Epidermal melanocyte (primary cell): ENCODE data around the gene KLK8.
A peak's percentile ranks its signal among the peaks of the same experiment; 100 is the strongest.

Experiments used
- DNase-seq: peaks from one replicate; pipeline ENCODE4 v3.0.0; 2011; ENCODE audit warnings: low spot score; ENCODE audit not compliant: insufficient read length

The KLK8 gene

DNA sequence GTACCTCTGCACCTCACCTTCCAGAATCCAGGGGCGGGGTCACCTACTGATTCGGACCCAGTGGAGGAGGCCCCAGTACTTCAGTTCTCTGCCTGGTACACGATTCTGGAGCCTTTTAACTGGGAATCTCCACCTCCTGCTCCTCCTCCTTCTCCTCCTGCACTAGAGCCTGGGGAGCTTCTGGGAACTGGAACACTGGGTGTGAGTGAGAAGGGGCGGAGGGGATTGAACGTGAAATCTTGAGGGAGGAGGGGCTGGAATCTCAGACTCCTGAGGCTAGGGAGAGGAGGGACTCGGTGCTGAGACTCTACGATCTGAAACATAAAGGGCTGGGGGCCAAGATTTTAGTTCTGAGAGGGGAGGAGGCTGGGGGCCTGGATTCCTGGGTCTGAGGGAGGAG is at the start of gene KLK8:
Gene KLK8 (minus strand): TSS at position 90 of the 400 bp plus-strand sequence. CDS start 437 bp downstream, outside the sequence.
- no peak for DNase-seq

DNA sequence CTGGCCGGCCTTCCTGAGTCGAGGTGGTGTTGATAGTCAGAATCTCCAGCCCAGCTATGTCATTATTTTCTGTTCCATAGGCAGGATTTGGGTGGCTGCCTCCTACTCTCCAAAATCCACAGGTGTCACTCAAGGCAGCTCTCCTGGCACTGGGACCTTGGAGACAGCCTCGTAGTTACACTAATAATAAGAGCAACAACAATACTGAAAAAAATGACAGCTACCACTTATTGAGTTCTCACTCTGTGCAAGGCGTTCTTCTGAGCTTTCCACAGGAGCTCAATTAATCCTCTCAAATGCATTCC is 45.6 kb upstream of the KLK8 start:
- no peak for DNase-seq

DNA sequence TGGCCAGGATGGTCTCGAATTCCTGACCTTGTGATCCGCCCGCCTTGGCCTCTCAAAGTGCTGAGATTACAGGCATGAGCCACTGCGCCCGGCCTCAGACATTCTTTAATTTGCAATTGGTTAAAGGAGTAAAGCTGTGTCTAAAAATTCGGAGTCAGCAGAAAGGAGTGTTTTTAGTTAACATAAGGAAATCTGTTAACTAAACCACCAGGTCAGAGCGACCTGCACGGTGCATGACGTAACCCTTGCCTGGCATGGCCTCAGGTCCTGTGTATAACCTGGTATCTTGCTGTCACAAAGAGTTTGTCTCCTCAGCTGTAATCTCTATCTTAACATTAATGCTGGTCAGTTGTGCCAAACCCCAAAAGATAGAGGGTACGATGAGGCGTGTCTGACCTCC is 42.9 kb upstream of the KLK8 start:
- peak; percentile 4 for DNase-seq

GRCh38 chr19:51043497-51043896 is 42.1 kb upstream of the KLK8 start:
- DNase-seq = no peak

DNA sequence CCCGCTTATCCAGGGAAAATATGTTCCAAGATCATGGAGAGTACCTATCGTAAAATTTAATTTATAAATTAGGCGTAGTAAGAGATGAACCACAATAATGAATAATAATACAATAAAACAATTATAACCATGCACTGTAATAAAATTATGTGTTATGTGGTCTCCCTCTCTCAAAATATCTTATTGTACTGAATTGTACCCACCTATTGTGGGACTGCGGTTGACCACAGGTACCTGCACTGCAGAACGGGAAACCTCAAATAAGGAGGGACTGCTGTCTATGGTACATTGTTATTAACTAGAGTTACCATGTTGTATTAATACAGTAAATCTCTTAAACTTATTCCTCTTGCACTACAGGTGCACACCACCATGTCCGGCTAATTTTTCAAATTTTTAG is 38.7 kb upstream of the KLK8 start:
- no peak for DNase-seq

GRCh38 chr19:51036519-51036918 is 35.1 kb upstream of the KLK8 start:
- no peak for DNase-seq

DNA sequence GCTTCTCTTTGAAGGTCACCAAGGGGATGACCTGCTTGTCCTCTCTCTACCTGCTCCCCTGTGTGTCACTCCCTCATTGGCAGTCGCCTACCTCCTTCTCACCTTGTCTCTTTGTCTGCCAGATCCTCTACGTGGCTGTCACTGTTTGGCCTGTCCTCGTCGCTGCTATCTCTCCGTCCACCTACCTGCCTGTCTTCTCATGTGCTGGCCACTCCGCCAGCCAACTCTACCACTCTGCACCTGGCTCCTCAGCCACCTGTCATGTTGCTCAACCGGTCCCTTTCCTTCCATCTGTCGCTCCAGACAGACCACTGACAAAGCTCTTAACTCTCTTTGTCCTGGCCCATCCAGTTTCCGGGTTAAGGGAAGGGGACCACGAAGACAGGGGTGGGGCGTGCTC is 33.3 kb upstream of the KLK8 start, which contains the start of gene KLK12:
Gene KLK12 (minus strand): TSS at position 299 of the 400 bp plus-strand sequence. CDS start 381 bp downstream, outside the sequence.
- no peak for DNase-seq

DNA sequence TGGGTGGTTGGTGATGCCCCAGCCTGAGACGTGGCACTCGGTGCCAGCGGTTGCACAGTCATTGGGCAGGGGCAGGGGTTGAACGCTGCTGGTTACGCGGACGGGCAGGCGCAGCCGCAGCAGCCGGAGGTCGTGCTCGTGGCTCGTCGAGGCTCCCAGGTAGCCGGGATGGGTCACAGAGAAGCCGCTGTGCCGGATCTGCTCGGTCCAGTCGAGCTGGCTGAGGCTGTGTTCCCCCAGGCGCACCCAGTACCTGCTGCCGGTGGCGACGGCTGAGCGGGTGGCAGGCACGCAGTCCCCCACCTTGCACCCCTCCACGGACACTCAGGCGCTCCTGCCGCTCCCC is 30.4 kb upstream of the KLK8 start:
- DNase-seq = no peak

DNA sequence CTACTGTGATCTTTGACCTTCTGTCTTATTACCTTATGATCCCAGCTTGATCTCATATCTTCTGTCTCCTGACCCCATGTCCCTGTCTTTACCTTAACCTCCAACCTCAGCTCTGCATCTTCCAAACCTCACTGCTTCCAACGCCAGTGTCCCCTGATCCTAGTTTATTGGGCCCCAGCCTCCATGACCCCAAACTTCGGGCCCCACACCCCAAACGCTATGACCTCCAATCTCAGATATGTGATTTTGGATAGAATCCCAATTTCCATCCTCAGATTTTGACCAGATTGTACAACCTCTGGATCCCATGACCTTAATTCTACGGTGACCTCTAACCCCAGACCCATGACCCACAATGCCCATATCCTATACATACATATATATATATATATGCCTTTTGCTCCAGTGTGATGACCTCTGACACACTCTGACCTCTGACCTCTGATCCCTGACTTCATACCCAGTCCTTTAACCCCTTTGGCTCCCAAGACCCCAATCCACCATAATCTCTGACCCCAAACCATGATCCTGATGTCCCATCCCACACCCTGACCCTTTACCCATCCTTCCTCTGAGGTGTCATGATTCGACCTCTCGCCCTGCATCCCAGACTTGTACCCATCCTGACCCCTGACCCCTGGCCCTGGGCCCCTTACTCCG is 29.9 kb upstream of the KLK8 start:
- DNase-seq = no peak

GRCh38 chr19:51030631-51031030 is 29.2 kb upstream of the KLK8 start:
- DNase-seq = no peak

DNA sequence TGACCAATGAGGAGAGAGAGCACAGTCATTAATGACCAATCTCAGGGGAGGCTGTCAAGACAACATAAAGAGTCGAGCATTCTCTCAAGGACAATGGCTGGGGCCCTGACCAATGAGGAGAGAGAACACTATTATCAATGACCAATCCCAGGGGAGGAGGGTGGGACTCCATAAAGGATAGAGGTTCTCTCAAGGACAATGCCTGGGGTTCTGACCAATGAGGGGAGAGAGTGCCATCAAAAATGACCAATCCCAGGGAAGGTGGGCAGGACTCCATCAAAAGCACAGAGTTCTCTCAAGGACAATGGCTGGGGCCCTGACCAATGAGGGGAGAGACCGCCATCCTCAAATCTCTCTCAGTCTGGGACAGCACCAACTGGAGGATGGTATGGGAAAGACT is 28.3 kb upstream of the KLK8 start:
- no peak for DNase-seq

DNA sequence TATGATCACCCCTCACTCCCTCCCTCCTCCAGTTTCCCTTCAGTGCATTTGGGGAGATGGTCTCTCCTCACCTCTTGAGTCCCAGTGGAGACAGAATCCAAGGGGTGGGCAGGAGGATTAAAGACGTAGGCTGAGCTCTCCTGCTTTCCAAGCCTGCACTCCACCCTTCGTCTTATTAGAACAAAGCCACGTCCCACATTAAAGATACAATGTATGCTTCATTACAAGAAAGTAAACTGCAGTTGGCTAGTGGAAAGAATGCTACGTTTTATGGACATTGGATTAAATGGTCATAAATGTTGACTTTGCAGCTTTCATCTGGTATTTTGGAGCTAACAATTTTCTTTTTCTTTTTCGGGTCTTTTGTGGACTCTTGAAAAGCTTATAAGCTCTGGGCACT is 26.5 kb upstream of the KLK8 start:
- no peak for DNase-seq

DNA sequence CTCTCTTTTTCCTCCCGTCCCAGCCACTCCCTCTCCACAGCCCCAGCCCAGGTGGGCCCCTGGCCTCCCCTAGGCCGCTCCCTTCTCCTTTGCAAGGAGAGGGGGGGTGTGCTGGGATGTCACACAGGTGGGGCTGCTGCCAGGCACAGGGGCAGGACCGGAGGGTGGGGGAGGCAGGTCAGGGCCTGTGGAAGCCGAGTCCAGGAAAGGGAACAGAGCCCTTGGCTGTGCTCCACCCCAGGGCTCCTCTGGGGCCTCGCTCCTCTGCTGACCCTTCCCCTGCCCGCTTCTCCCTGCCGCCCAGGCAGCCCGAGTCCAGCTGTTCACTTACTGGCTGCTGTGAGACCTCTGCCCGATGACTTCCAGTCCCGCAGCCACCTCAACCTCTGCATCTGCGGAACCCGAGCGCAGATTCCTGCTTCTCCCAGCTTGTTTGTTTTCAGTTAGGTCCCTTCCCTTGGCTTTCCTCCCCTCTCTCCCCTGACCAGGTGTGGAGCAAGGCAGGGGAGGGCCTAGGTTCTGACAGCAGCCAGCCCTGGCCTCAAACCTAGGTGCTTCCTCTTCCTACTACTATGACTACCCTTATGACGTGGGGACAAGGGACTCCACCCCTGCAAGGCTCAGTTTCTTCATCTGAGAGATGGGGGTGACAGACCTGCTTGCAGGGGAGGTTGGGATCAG is 25.9 kb upstream of the KLK8 start:
- no peak for DNase-seq

DNA sequence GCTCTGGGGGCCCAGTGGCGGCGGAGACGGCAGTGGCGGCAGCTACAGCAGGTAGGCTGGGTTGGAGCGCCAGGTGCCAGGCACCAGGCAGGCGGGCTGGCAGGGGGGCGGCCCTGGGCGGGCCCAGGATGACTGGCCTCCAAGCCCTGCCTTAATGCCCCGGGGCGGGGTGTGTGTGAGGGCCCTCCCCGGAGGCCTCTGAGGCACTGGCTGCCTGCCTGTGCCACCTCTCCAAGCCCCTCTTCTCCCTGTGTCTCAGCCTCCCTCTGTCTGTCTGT is 25.1 kb upstream of the KLK8 start, which contains the start of gene KLK11:
Gene KLK11 (minus strand): TSS at position 63 of the 278 bp plus-strand sequence. CDS start 985 bp downstream, outside the sequence.
- DNase-seq = no peak

GRCh38 chr19:51025809-51026553 is 24.6 kb upstream of the KLK8 start:
- DNase-seq = no peak

DNA sequence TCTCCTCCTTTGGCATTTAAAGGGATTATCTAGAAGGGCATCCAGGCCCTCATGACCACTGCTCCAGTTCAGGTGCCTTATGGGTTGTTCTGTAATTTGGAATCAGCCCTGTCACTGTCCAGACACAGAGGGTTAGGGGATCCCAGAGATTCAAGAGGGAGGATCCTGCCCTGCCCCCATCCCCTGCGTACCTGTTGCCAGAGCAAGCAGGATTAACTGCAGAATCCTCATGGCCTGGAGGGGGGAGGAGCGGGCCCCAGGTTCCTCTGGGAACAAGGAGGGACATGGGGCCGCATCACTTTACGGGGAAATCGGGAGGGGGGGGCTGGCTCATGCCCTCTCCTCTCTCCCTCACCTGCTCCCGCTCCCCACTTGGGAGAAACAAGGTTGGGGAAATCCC is 24.0 kb upstream of the KLK8 start:
- no peak for DNase-seq

GRCh38 chr19:51024924-51025323 is 23.5 kb upstream of the KLK8 start:
- DNase-seq = no peak

- no peak for DNase-seq
These were observed 22.5 kb upstream of the KLK8 start for GRCh38 chr19:51023946-51024345.

GRCh38 chr19:51022526-51022925 is 21.1 kb upstream of the KLK8 start:
- no peak for DNase-seq

GRCh38 chr19:51020988-51021651 is 19.7 kb upstream of the KLK8 start:
- no peak for DNase-seq

DNA sequence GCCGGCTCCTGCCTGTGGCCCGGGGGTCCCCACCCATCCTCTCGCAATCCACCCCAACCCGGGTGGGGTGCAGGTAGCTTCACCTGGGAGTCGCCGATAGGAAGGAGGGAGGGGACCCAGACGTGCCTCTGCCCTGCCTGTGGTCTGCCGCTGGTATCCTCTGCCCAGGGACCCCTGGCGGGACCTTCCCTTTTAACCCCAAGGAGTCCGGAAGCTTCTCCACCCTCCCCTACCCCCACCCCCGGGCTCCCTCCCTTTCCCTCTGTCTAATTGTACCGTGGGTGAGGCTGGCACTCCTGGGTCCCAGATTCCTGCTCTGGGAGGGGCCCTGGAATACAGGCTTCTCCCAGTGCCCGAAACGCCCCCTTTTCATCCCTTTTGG is 18.1 kb upstream of the KLK8 start, which contains the start of gene KLK10:
Gene KLK10 (minus strand): TSS at position 166 of the 382 bp plus-strand sequence. CDS start 579 bp downstream, outside the sequence.
- no peak for DNase-seq
